ENCODE data around the gene XPO1.
"Not testable (repeated sequence)": the region's sequence is repeated elsewhere in the genome, so short reads cannot be mapped to it uniquely, and the experiment has no call there.

DNA sequence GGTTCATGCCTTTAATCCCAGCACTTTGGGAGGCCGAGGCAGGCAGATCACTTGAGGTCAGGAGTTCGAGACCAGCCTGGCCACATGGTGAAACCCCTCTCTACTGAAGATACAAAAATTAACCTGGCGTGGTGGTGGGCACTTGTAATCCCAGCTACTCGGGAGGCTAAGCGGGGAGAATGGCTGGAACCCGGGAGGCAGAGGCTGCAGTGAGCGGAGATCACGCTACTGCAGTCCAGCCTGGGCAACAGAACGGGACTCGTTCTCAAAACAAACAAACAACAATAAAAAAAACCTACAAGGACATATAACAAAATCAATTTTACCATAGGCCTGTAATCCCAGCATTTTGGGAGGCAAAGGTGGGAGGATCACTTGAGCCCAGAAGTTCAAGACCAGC, 2.0 kb upstream of the XPO1 start:
- TF ChIP-seq, protein P1, sequence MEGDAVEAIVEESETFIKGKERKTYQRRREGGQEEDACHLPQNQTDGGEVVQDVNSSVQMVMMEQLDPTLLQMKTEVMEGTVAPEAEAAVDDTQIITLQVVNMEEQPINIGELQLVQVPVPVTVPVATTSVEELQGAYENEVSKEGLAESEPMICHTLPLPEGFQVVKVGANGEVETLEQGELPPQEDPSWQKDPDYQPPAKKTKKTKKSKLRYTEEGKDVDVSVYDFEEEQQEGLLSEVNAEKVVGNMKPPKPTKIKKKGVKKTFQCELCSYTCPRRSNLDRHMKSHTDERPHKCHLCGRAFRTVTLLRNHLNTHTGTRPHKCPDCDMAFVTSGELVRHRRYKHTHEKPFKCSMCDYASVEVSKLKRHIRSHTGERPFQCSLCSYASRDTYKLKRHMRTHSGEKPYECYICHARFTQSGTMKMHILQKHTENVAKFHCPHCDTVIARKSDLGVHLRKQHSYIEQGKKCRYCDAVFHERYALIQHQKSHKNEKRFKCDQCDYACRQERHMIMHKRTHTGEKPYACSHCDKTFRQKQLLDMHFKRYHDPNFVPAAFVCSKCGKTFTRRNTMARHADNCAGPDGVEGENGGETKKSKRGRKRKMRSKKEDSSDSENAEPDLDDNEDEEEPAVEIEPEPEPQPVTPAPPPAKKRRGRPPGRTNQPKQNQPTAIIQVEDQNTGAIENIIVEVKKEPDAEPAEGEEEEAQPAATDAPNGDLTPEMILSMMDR (IDR thresholded peaks at IDR 0.05): not testable (repeated sequence)
- TF ChIP-seq POLR2A (IDR thresholded peaks at IDR 0.05): not testable (repeated sequence)
